Colonic mucosa (tissue), 4 donors: ENCODE results near the gene WDR35. TPM values are rescaled to one million over a fixed set of nuclear protein-coding genes. Genes with fewer than 3 reads are reported as not detected.

Experiments used
- DNase-seq: peaks from one replicate; pipeline ENCODE4 v3.0.0-alpha.2; 2020
- H3K27ac ChIP-seq: fragments of 200-600 bp; one replicate; pipeline ENCODE4 v1.8.0; 2021
- H3K27me3 ChIP-seq: fragments of 200-600 bp; one replicate; pipeline ENCODE4 v1.8.0; 2021
- H3K36me3 ChIP-seq: fragments of 200-600 bp; one replicate; pipeline ENCODE4 v1.8.0; 2021
- H3K4me1 ChIP-seq: fragments of 200-600 bp; one replicate; pipeline ENCODE4 v1.8.0; 2021; ENCODE audit warnings: mild to moderate bottlenecking
- H3K4me3 ChIP-seq: fragments of 200-600 bp; one replicate; pipeline ENCODE4 v1.8.0; 2021
- H3K9ac ChIP-seq, 2 donors: one replicate each; pipeline ENCODE4 v1.7.0; 2013; ENCODE audit warnings: control low read depth in 2 of 2, low read depth in 2 of 2, low read length in 2 of 2
- H3K9me3 ChIP-seq: fragments of 200-600 bp; one replicate; pipeline ENCODE4 v1.8.0; 2021
- intact Hi-C: fragments of 100-400 bp; cut with DNase I; formaldehyde crosslinking; loops from one replicate; pipeline ENCODE4 v1.14.1; 2022
- total RNA-seq, 2 donors: library from RNA; stranded (reverse); fragmentation: NEBNext Ultra II Directional in 1 of 2; extraction: Animal tissue kit (Norgen Biotek cat#: 25700) in 1 of 2; gene quantifications; one replicate each; pipeline ENCODE4 v1.2.1, GENCODE V29; 2021
- TF ChIP-seq, protein P1 (sequence below): fragments of 200-600 bp; IDR thresholded peaks from one replicate; pipeline ENCODE4 v1.8.0; 2022; ENCODE audit warnings: antibody characterized with exemption, mild to moderate bottlenecking
- donor health status: healthy.
- donor health status: DM: no; HTN: no; CAD: no.
- donor health status: DM: no; HTN: no; CAD: no.

The WDR35 gene
- total RNA-seq, 2 donors from 2014 or later, result 1.7 to 2.2 TPM

DNA sequence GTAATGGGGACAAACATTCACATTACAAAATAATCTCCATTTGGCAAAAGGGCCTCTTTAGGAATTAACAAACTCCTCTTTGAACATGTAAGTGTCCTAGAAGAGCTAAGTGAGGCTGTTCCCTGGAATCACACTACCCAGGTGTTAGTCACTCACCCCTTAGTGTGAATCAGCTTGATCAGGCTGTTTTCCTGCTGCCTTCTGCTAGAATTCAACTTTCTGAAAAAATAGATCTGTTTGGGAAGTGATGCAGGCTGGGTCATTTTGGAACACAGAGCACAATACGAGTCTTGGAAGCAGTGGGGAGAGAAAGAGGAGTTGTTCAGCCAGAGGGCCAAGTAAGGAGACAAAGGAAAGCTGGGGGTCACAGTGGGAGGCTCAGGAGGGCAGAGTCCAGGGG, 128.1 kb downstream of the WDR35 start:
- Histone ChIP-seq H3K27ac (no peak overlapping the region), H3K9ac (no peak overlapping the region), H3K9me3 (no peaks in the 10 kb centered on the region), H3K27me3 (no peaks in the 10 kb centered on the region), H3K4me3 (no peak overlapping the region), H3K4me1 (no peaks in the 10 kb centered on the region), H3K36me3 (no peaks in the 10 kb centered on the region)
- intact Hi-C loops, result loop anchor here (5.0 to 10.0 kb wide), 5 partner anchors 505 to 1475 kb away; partner anchors contain the start of gene OSR1
- TF ChIP-seq, protein P1, sequence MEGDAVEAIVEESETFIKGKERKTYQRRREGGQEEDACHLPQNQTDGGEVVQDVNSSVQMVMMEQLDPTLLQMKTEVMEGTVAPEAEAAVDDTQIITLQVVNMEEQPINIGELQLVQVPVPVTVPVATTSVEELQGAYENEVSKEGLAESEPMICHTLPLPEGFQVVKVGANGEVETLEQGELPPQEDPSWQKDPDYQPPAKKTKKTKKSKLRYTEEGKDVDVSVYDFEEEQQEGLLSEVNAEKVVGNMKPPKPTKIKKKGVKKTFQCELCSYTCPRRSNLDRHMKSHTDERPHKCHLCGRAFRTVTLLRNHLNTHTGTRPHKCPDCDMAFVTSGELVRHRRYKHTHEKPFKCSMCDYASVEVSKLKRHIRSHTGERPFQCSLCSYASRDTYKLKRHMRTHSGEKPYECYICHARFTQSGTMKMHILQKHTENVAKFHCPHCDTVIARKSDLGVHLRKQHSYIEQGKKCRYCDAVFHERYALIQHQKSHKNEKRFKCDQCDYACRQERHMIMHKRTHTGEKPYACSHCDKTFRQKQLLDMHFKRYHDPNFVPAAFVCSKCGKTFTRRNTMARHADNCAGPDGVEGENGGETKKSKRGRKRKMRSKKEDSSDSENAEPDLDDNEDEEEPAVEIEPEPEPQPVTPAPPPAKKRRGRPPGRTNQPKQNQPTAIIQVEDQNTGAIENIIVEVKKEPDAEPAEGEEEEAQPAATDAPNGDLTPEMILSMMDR, result no peak
- DNase-seq, result no peak

Other genes starting within 250 kb of the WDR35 start
- gene TTC32, start 88.1 kb downstream of the WDR35 start, total RNA-seq, result 1 to 10 TPM; 9.0 to 9.3 TPM
- under 1 TPM; 0.12 to 0.13 TPM for gene MATN3, start 22.6 kb upstream of the WDR35 start, total RNA-seq
- 100 to 1,000 TPM; 158 to 190 TPM for gene LAPTM4A, start 61.5 kb upstream of the WDR35 start, total RNA-seq
- 100 to 1,000 TPM; 156 to 213 TPM for gene SDC1, start 235.0 kb upstream of the WDR35 start, total RNA-seq